BJ (cell line): ENCODE data around the gene ATP7B. TPM values are rescaled to one million over a fixed set of nuclear protein-coding genes. Genes with fewer than 3 reads are reported as not detected.

Experiments
- CTCF ChIA-PET: fragments of 350-600 bp; formaldehyde crosslinking; extraction: SDS; loops from one replicate; lab custom pipeline; 2021; ENCODE audit warnings: antibody characterized with exemption, inconsistent platforms; lab: Yijun Ruan, JAX
- POLR2A ChIA-PET: fragments of 300-600 bp; sonication (Branson Sonifier 250); formaldehyde crosslinking; extraction: SDS; loops from one replicate; lab custom pipeline; 2021; ENCODE audit warnings: antibody characterized with exemption; lab: Charles Lee
- DNase-seq: peaks from one replicate; pipeline ENCODE4 v3.0.0-alpha.2; 2011; ENCODE audit warnings: low read depth
- H3K27me3 ChIP-seq: 2 replicates; pipeline ENCODE4 v1.6.0; 2011; ENCODE audit warnings: low read length; ENCODE audit not compliant: control insufficient read depth, insufficient read depth
- H3K36me3 ChIP-seq: 2 replicates; pipeline ENCODE4 v1.5.1; 2011; ENCODE audit warnings: low read length; ENCODE audit not compliant: control insufficient read depth, insufficient read depth
- H3K4me3 ChIP-seq: 2 replicates; pipeline ENCODE4 v1.5.1; 2011; ENCODE audit warnings: low read depth, mild to moderate bottlenecking, control low read depth, low read length
- CTCF ChIP-seq: IDR thresholded peaks from 2 replicates; pipeline ENCODE4 v1.5.1; 2011; ENCODE audit warnings: low read depth, mild to moderate bottlenecking, control low read depth, inconsistent platforms, low read length, moderate library complexity; ENCODE audit not compliant: insufficient read depth
- polyA plus RNA-seq: library from polyadenylated mRNA; depleted of rRNA; stranded (reverse); fragments of >200 nt; gene quantifications from 2 replicates; pipeline ENCODE4 v1.2.3, GENCODE V29; 2011

ATP7B gene
- polyA plus RNA-seq, 1 experiment: 2.5 TPM

DNA sequence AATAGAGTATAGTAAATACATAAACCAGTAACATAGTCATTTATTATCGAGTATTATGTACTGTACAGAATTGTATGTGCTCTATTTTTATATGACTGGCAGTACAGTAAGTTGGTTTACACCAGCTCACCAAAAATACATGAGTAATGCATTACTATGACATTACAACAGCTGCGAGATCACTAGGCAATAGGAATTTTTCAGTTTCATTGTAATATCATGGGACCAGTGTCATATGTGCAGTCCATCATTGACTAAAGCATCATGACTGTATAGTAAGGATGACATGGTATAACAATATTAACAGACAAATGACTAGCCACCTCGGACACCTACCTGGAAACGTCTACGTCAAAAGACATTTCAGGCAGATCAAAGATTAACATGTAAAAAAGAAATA, 33.6 kb downstream of the ATP7B start:
- ChIA-PET CTCF (interaction anchor here (1.7 kb wide), 1 partner anchor 24 kb away, joined by 7 read pairs; no protein-coding TSS in a partner anchor), POLR2A (no interaction called here)
- H3K4me3 ChIP-seq: no peak overlapping the region
- TF ChIP-seq CTCF: no peak
- DNase-seq: no peak
- H3K36me3 ChIP-seq: no peaks in the 10 kb centered on the region
- no peaks in the 10 kb centered on the region for H3K27me3 ChIP-seq

DNA sequence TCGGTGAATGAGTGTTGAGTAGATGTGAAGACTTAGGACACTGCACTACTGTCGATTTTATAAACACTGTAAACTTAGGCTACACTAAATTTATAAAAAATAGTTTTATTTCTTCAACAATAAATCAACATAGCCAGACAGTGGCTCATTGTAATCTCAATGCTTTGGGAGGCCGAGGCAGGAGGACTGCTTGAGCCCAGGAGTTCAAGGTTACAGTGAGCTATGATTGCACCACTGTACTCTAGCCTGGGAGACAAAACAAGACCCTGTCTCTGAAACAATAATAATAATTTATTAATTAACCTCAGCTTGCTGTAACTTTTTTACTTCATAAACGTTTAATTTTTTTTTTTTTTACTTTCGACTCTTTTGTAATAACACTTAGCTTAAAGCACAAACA, 34.4 kb downstream of the ATP7B start:
- Histone ChIP-seq H3K27me3 (no peaks in the 10 kb centered on the region), H3K4me3 (no peak overlapping the region), H3K36me3 (no peaks in the 10 kb centered on the region)
- ChIA-PET POLR2A (no interaction called here), CTCF (interaction anchor here (1.7 kb wide), 1 partner anchor 25 kb away, joined by 7 read pairs; no protein-coding TSS in a partner anchor)
- no peak for DNase-seq
- TF ChIP-seq CTCF: no peak

DNA sequence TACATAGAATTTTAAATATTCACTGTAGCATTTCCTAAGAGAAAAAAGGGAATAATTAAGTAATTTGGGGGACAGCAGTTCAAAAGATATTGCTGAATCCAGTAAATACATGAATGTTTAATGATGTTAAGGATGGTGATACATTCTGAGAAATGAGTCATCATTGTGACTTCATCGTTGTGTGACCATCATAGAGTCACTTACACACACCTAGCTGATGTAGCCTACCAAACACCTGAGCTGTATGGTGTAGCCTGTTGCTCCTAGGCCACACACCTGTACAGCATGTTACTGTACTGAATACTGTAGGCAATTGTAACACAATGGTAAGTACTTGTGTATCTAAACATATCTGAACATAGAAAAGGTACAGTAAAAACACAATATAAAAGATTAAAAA, 34.8 kb downstream of the ATP7B start:
- DNase-seq: no peak
- no peak for TF ChIP-seq CTCF
- Histone ChIP-seq H3K36me3 (no peaks in the 10 kb centered on the region), H3K4me3 (no peak overlapping the region), H3K27me3 (no peaks in the 10 kb centered on the region)
- ChIA-PET CTCF (no interaction called here), POLR2A (no interaction called here)

DNA sequence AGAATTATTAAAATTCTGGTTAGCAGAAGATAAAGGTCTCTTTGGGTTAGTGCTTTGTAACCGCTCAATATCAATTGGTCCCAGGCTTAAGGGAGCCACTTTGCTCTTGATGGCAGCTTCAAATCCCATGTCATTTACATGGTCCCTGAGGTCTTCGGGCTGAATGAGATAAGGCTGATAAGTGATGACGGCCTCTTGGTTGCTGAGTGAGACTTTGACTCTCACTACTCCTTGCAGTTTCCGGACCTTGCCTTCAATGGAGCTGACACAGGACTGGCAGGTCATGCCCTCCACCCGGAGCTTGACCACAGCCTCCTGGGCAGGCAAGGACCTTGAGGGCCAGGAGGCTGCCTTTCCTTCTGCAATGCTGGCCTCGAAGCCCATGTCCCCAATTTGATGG, 36.8 kb downstream of the ATP7B start:
- POLR2A ChIA-PET: no interaction called here

More for the DNA sequence above, 36.8 kb downstream of the ATP7B start:
- no peak for DNase-seq
- H3K27me3 ChIP-seq: no peaks in the 10 kb centered on the region
- no peaks in the 10 kb centered on the region for H3K36me3 ChIP-seq
- CTCF ChIA-PET: no interaction called here
- no peak overlapping the region for H3K4me3 ChIP-seq
- no peak for TF ChIP-seq CTCF
